Stimulated activated naive CD4-positive, alpha-beta T cell treated with Interleukin-2 at 50 U/mL for 16 hours (primary cell): Measurements from ENCODE around the gene MACF1.
"Not testable (repeated sequence)": the region's sequence is repeated elsewhere in the genome, so short reads cannot be mapped to it uniquely, and the experiment has no call there.

Experiments used
- DNase-seq: peaks from one replicate; lab custom pipeline; 2025; lab: John Stamatoyannopoulos, UW

MACF1 gene

DNA sequence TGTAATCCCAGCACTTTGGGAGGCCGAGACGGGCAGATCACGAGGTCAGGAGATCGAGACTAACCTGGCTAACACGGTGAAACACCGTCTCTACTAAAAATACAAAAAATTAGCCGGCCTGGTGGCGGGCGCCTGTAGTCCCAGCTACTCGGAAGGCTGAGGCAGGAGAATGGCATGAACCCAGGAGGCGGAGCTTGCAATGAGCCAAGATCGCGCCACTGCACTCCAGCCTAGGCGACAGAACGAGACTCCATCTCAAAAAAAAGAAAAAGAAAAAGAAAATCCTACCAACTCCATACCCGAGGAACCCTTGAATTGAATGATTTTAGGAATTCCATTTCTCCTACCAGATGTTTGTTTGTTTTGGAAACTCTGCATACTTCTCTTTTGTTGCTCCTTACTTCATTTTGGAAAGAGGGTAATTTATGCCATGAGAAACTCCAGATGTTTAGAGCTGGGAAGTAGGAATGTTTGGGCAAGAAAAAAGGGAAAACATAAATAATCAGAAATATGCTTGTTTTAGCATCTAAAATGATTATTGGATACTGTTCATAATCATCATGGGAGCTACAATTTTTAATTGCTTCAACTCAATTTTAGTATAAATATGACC, 262.7 kb downstream of the MACF1 start:
- not testable (repeated sequence) for DNase-seq

DNA sequence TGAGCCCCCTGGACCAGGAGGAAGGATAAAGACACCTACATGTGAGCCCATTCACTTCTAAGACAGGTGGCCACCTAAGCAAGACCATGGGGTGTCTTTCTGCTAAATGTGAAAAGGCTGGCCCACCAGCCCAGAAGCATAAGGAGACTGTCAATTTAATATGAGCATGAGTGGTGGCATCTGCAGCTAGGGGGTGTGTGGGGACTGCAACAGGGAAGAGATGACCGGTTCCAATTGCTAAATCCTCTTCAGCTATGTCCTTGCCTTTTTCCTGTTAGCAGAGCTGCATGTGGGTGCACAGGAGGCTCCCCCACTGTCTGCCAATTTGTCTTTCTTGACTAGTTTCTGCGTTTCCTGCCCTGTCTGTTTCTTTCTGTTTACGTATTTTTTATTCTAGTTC, 264.7 kb downstream of the MACF1 start:
- no peak for DNase-seq

DNA sequence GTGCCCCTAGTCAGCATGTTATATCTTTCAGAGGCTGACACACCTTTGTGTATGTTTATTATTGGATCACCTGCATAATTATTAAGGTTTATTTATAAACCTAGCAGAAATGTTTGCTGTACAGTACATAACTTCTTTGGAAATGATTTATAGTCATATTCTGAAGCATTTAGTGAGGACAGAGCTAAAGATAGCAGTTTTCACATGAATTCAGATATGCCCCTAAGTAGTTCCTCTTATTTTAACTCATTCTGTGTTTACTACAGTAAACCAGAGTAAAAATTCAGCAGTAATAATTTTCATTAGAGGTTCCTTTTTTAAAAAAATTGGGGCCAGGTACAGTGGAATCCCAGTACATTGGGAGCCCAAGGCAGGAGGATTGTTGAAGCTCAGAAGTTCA, 265.5 kb downstream of the MACF1 start:
- DNase-seq, result no peak

DNA sequence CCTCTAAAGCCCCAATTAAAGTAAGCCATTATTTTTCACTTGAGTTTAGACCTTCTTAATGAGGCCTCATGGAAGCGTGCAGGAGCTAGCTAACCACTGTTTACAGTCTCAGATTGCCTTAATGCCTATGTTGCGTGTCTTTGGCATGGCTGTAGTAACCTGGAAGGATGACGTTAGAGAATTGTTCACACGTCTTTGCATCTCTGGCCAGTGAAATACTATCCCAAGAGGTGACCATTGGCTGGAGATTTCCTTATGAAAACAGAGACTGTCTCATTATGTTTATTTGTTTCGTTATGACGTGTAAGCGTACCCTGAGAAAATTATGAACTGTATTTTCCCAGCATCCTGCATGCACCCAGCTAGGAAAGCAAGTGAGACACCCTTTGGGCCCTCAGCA, 268.3 kb downstream of the MACF1 start:
- no peak for DNase-seq

DNA sequence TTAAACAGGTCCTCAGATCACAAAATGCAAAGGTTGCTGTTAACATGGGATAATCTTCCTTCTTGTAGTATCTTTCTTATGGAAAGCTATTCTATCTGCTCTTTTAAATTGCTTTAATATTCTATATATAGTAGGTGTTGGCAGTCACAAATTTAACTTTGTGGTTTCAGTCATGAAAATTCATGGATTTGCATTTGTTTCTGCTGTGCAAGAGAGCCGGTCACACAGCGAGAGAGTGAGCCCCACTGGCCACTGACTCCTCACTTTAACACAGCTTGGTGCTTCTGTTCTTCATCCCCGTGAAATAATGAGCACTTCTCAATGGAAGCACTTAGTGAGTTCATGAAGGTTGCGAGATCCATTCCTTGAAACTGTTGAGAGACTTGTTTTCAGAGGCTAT, 268.8 kb downstream of the MACF1 start:
- DNase-seq, result no peak

DNA sequence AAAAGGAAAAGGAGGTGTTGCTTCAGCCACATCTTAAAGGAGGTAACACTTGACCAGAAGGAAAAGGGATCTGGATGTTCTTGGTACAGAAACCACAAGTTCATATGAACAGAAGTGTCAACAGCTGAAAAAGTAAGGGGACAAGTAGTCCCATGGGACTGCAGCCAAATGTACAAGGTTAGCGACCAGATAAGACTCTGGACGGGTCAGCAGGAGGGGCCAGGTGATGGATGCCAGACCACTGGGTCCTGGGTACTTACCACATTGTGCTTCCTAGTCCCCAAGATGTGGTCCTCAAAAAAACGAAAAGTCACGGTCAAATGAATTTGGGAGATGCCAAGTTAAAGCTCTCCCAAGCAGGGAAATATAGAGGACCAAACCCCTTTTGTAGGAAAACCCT, 270.3 kb downstream of the MACF1 start:
- no peak for DNase-seq

DNA sequence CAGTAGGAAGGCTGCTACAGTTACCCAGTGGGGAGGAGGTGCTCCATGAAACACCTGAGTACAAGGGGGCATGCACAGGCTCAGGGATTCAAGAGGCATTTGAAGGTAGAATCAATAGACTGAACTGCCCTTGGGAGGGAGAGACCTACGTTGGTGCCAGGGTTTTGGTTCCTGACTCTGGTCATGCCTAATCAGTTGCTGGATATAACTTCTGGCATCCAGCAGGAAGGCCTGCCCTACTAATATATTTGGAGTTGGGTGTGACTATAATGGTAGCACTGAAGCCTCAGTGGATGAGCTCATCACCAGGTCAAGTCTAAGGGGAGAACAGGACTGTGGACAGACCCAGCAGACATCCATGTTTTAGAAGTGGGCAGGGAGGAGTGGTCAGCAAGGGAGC, 271.1 kb downstream of the MACF1 start:
- not testable (repeated sequence) for DNase-seq

DNA sequence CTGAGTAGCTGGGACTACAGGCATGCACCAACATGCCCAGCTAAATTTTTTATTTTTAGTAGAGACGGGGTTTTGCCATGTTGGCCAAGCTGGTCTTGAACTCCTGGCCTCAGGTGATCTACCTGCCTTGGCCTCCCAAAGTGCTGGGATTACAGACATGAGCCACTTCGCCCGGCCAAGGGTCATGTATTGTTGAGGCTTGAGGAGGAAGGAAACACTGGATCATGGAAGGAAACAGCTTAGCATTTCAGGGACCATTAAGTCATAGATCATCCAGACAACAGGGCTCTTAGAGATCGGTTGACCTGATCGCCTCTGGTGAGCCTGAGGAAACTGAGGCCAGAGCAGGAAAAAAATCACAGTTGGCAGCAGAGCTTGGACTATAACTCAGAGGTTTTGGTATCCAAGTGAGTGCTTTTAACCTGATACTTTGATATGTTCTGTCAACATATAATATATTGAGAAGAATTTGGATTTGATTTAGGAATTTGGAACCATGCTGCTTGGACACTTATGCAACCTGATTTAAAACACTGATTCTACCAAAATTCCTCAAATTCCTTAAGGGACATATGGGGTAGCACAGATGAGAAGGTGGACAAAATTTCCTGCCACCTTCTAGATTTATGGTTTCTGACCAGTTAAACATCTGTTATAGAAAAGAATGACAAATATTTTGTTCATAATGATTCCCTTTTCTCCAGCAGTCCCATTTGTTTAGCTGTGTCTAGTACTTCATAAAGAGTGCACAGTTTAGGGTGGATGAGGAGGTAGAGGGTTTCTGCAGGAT, 273.8 kb downstream of the MACF1 start:
- DNase-seq, result no peak

DNA sequence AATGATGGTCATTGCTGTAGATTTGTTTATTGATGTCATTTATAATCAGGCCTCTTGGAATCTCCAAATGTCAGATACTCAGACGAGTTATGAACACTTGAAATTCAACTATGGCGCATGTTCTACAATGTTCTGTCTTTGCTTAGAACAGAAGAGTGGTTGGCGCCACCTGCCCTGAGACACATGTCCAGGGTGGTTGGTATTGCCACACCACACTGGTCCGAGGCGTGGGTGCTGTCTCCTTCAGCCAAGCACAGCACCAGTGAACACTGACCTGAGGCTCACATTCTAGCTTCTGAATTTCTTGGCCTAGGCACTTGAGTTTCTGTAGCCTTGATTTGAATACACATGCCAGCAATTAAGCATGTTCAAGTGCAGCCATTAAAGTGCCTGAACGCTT, 276.8 kb downstream of the MACF1 start:
- no peak for DNase-seq

DNA sequence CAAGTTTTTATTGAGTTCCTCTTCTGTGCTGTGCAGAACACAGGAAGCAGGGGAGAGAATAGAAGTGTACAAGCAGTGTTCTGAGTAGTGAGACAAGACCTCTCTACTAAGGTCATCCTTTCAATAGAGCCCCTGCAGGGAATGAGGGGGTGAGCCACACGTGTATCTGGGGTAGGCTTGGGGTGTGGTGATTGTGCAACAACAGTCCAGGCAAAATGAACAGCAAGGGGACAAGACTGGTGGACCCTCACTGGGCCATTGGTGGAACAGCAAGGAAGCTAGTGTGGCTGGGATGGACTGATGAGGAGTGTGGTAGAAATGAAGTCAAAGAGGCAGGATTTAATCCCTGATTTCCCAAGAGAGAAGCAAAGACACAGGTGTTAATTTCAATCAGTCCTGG, 278.8 kb downstream of the MACF1 start:
- DNase-seq, result no peak

DNA sequence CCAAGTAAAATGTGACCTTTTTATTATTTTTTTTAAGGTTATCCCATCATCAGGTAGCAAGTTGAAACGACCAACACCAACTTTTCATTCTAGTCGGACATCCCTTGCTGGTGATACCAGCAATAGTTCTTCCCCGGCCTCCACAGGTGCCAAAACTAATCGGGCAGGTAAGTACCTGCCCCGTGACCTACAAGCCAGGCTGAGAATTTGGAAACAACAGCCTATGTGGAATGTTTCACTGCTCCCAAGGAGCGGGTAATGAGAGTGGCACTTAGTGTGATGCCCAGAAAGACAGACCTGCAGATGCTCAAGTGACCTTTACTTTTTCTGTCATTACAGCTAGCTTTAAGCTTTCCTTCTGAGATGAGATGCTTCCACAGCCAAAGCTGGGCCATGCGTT, 280.1 kb downstream of the MACF1 start:
- DNase-seq, result no peak

DNA sequence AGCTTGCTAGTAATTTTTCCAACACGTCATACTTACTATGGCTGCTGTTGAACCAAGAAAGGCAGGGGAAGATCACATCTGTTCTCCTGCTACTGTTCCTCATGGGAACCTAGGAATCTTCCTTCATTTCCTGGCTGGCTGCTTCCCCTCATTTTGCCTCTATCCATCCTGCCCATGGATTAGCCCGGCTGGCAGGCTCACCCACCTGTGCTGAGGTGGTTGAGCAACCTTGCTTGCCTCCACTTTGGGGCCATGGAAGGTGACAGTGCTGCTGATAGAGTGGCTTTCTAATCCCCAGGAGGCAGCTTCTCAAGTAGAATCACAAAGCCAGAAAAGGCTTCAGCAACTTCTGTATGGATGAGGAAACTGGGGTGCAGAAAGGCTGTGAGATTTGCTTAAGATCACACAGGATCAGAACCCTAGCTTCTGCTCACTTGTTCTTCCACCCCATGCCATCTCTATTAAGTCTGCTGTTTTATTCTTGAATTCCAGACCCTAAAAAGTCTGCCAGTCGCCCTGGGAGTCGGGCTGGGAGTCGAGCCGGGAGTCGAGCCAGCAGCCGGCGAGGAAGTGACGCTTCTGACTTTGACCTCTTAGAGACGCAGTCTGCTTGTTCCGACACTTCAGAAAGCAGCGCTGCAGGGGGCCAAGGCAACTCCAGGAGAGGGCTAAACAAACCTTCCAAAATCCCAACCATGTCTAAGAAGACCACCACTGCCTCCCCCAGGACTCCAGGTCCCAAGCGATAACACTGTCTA, 280.7 kb downstream of the MACF1 start:
- DNase-seq, result no peak

DNA sequence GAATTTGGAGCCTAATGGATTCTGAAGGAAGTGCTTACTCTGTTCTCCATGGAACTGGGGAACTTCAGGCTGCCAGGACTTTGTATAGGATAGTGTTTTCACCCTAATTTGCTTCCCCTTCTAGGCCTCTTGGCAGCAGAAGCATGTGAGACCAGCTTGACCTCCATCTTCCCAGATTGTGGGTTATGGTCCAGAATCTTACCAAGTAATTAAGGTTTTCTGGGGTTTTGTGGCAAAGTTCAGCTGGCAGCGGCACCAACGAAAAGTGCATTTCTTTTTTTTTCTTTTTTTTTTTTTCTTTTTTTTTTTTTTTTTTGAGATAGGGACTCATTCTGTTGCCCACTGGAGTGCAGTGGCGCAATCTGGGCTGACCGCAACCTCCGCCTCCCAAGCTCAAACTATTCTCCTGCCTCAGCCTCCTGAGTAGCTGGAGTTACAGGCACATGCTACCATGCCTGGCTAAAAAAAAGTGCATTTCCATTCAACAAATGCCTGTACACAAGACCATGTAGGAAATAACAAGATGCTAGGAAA, 283.6 kb downstream of the MACF1 start:
- no peak for DNase-seq

DNA sequence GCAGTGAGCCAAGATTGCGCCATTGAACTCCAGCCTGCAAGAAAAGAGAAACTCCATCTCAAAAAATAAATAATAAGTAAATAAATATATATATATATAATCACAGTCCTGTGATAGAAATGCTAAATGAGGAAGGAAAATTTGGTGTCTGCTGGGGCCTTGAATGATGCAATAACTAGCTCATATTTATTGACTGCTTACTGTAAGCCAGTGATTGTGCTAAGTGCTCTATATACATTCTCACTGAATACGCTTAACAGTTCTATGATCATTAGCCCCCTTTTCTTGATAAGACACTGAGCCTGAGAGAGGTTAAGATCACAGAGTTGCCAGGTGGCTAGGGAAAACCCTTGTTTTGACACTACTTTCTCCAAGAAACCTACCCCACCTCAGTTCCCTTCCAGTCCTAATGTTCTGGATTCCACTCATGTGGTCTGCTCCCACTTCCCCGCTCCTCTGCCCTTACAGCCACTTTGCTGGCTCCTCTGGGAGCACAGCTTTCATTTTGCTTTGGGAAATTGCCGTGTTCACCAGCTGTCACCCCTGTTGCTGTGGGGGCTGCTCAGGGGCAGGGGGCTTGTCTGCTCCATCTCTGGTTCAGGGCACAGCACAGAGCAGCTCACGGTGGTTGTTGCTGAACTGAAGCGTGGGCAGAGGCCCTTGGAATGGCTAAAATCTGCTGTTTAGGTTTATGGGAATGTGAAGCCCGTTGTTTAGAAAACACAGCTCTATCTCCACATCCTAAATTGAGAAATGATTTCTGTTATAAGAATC, 284.5 kb downstream of the MACF1 start:
- DNase-seq, result no peak

DNA sequence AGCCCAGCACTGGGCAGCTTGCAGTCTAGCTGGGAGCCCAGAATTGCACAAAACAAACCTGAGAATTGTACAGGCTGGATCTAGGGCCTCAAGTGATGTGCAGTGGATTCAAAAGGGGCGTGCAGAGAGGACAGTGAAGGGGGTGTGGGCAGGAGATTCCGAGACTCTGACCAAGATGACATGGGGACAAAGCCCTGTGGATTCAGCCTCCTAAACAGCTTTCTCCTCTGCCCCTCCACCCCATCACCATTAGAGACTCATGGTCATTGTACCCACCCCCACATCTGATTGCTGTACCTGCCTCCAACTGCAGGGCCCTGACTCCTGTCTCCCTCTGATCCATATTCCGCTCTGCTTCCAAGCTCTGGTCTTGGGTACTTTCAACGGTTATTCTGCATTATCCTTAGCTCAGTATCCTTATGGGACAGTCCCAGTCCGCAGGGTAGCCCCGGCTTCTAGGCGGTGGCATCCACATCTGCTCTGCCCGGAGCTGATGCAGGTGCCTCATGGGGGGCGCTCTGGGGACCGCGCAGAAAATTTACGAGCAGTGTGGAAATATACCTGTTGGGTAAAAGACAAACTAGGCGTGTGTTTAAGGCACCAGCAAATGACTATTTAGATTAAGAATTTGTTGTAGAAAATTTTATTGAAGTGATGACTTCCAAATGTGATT, 285.2 kb downstream of the MACF1 start:
- no peak for DNase-seq

DNA sequence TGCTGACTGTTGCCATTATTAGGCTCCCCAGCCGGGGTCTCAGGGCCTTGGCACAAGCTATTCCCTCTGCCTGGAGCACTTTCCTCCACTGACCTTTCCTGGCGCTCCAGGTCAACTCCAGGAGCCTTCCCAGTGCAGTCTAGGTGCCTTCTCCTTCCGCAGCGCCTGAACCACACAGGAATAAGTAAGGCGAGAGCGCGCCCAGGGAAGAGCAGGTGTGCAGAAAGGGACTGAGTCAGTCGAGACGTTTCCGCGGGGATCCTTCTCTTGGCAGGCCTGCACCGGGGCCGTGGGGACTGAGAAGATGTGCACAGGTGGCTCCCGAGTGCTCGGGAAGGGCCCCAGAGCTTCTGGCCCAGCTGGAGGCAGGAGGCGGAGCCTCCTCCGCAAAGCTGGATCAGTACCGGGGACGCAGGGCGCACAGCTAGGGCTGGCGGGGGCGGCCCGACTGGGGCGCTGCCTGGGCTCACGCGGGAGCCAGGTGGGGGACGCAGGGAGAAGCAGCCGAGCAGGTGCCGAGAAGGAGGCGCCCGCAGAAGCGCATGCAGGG, 286.2 kb downstream of the MACF1 start:
- DNase-seq, result peak; percentile 14

DNA sequence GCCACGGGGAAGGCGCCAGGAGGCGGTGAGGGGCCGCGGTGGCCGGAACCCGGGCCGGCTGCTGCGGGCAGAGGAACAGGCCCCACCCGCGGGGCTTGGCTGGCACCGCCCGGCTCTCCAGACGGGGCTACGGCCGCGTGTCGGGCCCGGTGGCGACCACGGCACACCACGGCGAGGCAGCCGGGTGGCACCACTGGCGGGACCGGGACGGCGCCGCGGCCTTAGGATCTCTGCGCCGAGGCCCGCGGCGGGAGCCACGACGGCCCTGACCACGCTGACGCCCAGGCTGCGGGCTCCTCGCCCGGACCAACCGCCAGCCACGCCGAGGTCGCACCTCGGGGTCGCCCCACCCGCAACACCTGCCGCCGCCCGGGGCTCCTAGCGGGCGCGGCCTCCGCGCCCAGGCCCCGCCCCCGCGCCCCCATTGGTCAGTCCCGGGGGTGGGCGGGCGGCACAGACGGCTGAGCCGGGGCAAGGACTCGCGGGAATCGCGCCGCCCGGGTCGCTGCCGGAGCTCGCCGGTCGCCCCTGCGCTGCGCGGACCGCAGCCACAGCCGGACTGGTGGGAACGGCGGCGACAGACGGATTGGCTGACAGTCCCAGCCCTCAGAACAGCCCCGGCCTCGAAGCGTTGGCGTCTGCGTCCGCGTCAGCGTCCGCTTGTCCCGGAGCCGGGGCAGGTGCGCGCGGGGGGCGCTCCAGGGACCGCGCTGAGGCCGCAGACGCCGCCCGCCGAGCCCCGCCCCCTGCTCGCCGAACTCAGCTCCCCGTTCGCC, 286.8 kb downstream of the MACF1 start, which contains the start of gene BMP8A:
Gene BMP8A (plus strand): TSS at position 491 of the 776 bp plus-strand sequence. CDS start 356 bp downstream, outside the sequence.
- peak; percentile 66 for DNase-seq

DNA sequence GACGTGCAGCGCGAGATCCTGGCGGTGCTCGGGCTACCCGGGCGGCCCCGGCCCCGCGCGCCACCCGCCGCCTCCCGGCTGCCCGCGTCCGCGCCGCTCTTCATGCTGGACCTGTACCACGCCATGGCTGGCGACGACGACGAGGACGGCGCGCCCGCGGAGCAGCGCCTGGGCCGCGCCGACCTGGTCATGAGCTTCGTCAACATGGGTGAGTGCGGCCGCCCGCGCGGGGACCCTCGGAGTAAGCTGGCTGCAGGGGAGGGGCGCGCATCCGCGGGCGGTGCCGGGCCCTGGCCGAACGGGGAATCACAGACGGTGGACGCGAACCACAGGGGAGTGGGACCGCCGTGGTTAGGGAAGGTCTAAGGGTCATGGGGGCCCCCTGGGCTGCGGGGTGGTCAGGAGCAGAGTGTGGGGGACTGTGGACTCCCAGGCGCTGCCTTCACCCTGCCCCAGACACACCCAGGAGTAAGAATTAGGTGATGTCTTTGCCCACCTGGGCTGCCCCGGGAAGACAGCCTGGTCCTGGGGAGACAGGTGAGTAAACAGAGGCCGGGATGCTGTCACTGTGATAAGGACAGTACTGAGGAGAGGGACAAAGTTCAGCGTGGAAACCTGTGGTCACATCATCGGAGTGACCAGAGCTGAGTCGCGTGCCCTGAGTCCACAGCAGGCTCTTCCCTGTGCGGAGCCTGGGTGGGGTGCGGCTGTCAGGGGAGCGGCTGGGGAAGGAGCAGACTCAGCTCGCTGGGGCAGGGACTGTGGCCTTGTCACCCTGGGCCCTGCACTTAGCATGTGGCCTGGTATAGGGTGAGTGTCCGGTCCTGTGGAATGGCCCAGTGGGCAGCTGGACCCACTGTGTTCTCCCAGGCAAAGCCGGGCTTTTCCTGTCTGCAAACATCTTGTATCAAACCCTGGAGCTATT, 287.9 kb downstream of the MACF1 start:
- DNase-seq, result not testable (repeated sequence)
